ENCODE results near the gene SUPT3H.
"Not testable (repeated sequence)": the region's sequence is repeated elsewhere in the genome, so short reads cannot be mapped to it uniquely, and the experiment has no call there.

GRCh38 chr6:45294065-45294701 lies 83.6 kb downstream of the SUPT3H start:
- not testable (repeated sequence) for TF ChIP-seq CTCF (IDR thresholded peaks at IDR 0.05; ENCODE audit: low read depth, low read length, missing input control); YY1 (IDR thresholded peaks at IDR 0.05)
